Limb (tissue), 2 donors: ENCODE results near the gene NELL1.

ENCODE experiments used
- DNase-seq, 2 donors: peaks; one replicate each; pipeline ENCODE4 v3.0.0-alpha.2; 2016; ENCODE audit errors: extremely low spot score in 2 of 2

Gene NELL1

GRCh38 chr11:21480240-21480639 lies 810.9 kb downstream of the NELL1 start:
- no peak for DNase-seq

DNA sequence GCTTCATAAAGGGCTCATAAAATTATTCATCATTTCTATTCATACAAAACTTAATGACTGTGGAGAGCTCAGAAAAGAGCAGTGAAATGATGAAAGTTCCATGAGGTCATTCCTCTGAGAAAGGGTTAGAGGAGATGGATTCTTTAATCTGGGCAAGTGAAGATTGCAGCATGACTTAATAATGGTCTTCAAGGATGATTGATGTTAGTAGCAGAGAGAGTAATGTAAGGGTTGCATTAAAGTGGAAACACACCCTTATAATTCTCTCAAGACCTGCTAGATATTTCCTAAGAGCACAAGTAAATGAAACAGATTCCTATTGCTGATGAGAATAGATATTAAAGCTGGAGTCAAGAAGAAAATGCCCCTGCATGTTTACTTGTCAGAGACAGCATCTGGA lies 811.9 kb downstream of the NELL1 start:
- no peak for DNase-seq

DNA sequence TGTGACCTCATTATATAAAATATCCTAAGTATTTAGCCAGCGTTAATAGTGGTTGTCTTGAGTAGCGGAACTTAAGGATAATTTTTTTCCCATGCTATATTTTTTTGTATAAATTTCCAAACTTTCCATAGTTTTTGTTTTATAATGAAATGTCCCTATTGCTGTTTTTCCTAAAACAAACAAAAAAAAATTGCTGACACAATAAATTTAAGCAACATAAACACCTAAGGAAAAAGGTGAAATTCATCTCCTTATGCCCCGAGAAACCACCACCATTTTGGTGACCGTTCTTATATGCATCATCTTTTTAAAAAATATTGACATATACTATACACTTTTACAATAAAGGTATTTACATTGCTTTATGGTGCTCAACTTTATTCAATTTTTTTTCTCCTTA lies 814.7 kb downstream of the NELL1 start:
- no peak for DNase-seq

GRCh38 chr11:21485006-21485405 lies 815.6 kb downstream of the NELL1 start:
- peak in 1 of 2 donors; percentile 7 for DNase-seq

GRCh38 chr11:21485426-21485825 lies 816.0 kb downstream of the NELL1 start:
- DNase-seq, result no peak

DNA sequence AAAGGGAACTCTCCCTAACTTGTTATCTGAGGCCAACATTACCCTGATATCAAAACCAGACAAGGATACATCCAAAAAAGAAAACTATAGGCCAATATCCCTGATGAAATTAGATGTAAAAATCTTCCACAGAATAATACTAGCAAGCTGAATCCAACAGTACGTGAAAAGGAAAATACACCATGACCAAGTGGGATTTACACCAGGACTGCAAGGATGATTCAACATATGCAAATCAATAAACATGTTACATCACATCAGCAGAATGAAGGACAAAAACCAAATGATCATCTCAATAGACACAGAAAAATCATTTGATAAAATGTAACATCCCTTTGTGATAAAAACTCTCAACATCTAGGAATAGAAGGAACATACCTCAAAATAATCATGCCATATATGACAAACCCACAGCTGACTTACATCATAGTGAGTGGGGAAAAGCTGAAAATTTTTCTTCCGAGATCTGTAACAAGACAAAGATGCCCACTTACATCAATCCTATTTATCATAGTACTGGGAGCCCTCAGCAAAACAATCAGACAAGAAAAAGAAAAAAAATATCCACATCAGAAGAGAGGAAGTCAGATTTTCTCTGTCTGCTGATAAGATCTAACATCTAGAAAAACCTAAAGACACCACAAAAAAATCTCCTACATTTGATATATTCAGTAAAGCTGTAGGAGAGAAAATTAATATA lies 820.2 kb downstream of the NELL1 start:
- no peak for DNase-seq

DNA sequence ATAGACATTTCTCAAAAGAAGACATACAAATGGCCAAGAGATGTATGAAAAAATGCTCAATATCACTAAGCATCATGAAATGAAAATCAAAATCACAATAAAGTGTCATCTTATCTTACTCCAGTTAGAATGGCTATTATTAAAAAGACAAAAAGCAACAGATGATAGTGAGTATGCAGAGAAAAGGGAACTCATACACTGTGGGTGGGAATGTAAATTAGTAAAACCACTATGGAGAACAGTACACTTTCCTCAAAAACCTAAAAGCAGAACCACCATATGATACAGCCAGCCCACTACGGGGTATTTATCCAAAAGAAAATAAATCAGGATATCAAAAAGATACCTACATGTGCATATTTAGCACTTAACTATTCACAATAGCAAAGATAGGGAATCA lies 823.5 kb downstream of the NELL1 start:
- no peak for DNase-seq

DNA sequence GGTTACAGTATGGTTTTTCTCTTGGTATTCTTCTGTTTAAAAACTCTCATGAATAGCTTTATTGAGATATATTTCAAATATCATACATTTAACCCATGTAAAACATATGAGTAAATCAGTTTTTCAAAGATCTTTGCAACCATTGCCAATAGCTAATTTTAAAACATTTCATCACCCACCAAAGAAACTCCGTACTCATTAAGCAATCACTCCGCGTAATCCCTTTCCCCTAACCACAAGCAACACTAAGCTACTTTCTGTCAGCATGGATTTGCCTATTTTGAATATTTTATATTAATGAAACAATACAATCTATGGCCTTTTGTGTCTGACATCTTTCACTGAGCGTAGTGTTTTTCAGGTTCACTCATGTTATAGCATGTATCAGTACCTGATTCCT lies 825.6 kb downstream of the NELL1 start:
- no peak for DNase-seq

DNA sequence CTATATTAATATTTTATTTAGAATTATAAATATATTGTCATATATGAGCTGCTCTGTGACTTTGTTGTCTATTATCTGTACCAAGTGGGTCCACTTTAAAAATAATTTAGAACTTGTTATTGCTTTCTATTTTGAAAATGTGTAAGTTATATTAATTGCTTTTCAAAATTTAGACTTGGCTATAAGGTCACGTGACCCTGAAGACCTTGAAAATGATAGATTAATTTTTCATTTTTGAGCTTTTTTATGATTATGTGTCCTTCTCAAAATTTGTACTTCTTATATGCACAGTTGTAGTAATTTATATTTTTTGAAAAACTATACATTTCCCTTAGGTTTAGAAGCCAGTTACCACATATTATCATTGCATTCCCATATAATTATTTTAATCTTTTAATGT lies 826.5 kb downstream of the NELL1 start:
- DNase-seq, result no peak

- DNase-seq, result no peak
These were observed 831.9 kb downstream of the NELL1 start for GRCh38 chr11:21501245-21501644.

GRCh38 chr11:21505070-21505469 lies 835.7 kb downstream of the NELL1 start:
- DNase-seq, result no peak

DNA sequence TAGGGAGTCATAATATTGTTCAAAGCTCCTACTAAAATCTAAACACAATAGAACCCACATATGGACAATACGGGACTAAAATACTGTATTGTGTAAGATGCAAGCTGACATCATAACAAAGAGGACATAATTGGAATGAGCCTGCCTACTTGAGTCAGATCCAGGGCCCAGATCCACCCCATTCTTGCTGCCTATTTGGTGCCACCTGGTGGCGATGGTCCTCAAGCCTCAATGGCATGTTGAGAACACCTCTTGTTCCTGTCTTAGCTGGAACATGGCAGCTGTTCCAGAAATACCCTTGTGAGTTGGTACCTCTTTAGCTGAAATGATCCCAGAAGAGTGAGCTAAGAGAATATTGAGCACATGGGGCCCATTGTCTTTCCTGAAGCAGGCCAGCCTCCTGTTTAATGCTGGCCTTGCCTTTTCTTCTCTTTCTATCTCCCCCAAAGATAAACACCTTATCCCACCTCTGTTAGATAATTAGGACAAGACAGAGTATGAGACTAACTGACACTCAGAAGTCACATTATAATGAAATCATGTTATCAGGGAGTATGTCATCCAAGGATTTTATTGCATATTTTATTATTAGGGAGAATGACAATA lies 842.6 kb downstream of the NELL1 start:
- peak in 1 of 2 donors; percentile 65 for DNase-seq

DNA sequence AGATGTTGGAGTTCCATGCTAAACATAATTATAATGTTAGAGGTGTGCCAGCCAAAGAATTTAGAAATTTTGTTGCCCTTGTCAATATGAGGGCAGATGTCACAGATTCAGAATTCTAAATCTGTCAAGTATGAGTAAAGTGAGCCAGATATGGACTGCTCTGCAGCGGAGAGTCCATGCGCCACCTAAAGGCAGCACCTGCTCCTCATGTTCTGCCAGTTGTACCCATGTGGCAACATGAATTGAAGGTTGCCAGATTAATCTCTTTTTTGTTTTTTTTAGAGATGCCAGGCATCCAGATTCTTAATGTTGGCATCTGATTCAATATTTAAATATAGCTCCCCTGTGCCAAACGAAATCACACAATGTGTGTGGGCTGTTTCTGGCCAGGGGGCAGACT lies 844.9 kb downstream of the NELL1 start:
- no peak for DNase-seq

GRCh38 chr11:21520244-21520643 lies 850.9 kb downstream of the NELL1 start:
- no peak for DNase-seq

GRCh38 chr11:21529187-21529586 lies 859.8 kb downstream of the NELL1 start:
- DNase-seq, result no peak

- DNase-seq, result no peak
These were observed 864.9 kb downstream of the NELL1 start for GRCh38 chr11:21534288-21534687.

- no peak for DNase-seq
These were observed 868.6 kb downstream of the NELL1 start for GRCh38 chr11:21537980-21538379.

GRCh38 chr11:21541187-21541751 lies 871.9 kb downstream of the NELL1 start:
- no peak for DNase-seq

- DNase-seq, result no peak
These were observed 874.5 kb downstream of the NELL1 start for GRCh38 chr11:21543901-21544300.

DNA sequence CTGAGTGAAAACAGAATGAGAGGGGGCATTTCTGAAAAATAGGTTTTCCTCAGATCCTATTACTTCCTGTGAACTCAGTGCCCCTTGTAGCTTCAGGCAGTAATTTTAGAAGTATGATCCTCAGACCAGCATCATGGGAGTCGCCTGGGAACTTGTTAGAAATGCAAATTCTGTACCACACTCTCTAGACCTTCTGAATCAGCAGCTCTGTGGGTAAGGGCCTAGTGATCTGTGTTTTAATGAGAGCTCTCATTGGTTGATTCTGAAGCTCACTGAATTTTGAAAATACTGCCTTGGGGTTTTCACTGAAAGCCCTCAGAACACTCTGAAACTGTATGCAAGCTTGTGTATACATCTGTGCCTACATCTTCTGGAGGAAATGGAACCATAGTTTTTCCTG lies 876.3 kb downstream of the NELL1 start:
- DNase-seq, result no peak

DNA sequence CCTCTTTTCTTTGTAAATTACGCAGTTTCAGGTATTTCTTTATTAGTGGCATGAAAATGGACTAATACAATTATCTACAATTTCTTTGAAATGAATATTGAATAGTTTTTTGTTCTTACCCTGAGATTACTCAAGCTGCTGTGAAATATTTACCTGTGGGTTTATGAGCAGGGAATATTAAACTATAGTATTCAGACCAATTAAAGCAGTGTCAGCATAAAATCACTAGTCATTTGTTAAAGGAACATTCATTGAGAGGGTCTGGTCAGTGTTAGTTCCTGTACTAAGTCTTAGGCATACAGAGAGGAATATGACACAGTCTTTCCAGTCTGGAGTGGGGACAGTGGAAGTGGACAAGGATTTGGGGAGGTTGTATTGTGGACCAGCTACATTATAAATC lies 877.3 kb downstream of the NELL1 start:
- DNase-seq, result no peak

GRCh38 chr11:21552911-21553310 lies 883.5 kb downstream of the NELL1 start:
- DNase-seq, result no peak

DNA sequence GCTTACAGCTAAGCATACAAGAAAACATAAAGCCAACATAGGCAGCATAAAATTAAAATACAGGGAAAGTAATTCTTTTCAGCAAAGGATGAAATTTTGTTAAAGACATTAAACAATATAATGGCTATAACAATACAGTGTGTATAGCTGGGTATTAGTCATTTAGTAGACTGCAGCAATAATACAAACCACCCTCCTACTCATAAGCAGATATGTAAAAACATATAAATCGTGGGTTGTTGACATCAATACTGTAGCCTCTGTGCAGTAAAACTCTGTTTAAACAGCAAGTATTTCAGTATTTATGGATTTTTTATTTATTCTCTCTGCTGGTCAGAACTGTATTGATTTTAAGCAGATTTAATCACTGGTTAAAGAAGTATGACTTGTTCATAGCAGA lies 884.4 kb downstream of the NELL1 start:
- DNase-seq, result no peak
